ENCODE results near the gene TPRN.
A peak's percentile ranks its signal among the peaks of the same experiment; 100 is the strongest.

TPRN gene

DNA sequence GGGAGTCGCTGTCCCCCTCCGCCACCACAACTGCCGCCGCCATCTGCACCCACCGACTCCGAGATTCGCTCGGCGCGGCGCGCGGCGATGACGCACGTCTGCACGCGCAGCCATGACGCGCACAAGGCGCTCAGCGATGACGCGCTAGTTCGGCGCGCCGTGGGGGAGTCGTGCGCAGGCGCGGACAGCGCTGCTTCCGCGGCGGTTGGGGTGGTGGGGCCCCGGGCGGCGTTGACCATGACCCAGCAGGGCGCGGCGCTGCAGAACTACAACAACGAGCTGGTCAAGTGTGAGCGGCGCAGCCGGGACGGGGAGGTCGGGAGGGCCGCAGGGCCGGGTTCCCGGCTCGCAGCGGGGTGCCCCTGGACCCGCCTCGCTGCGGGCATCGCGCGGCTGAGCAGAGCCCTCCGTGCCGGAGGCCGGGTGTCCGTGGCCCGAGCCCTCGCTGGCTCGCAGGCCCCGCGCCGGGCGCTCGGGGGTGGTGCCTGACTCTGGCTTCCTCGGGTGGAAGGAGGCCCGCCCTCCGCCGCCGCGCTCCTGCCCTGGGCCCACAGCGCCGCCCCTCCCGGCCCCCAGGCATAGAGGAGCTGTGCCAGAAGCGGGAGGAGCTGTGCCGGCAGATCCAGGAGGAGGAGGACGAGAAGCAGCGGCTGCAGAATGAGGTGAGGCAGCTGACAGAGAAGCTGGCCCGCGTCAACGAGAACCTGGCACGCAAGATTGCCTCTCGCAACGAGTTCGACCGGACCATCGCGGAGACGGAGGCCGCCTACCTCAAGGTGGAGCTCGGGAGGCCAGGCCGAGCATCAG is 11.8 kb downstream of the TPRN start, which contains the start of the genes ANAPC2 and SSNA1:
Gene ANAPC2, minus strand, starts transcription at position 71 of the 807 bp plus-strand sequence. Its CDS starts 28 bp downstream, at position 43.
Gene SSNA1, plus strand, starts transcription at position 187 of the 807 bp plus-strand sequence. Its CDS starts 51 bp downstream, at position 238.
- DNase-seq (ENCODE audit: low read depth), result peak; percentile 92

DNA sequence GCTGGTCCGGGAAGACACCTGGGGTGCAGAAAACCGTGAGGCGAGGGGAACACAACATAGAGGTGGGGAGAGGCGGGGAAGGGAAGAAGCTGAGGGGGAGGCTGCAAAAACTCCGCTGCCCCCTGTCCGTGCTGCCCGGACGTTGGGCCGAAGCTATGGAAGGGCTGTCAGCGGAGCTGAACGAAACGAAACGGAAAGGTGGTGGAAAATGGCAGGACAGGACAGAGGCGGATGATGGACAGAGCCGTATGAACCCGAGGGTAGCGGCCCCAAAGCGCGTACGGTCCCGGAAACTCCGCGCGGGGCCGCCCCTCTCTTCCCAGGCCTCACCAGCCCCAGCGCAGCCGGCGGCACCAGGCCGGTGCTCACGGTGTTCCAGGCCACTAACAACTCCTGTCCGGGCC is 12.5 kb downstream of the TPRN start:
- DNase-seq (ENCODE audit: low read depth), result no peak

- DNase-seq (ENCODE audit: low read depth), result no peak
Measured at GRCh38 chr9:137187386-137187785, 13.2 kb downstream of the TPRN start.

- DNase-seq (ENCODE audit: low read depth), result no peak
Measured at GRCh38 chr9:137186385-137186784, 14.2 kb downstream of the TPRN start.

DNA sequence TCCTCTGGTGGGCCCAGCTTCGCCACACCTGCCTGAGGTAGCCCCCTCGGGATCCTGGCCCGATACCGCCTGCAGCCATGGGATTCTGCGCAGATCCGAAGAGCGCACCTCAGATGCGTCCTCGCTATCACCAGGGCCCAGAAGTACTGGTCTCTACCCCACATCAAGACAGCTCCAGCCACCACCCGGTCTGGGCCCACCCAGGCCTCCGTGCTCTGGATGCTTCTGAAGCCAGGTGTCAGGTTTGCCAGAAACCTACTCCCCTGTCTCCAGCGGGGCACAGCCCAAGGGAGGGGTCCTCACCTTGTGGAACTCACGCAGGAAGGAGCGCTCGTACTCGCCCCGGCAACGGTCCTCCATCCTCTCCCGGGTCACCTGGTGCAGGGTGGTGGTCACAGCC is 14.6 kb downstream of the TPRN start:
- DNase-seq (ENCODE audit: low read depth), result no peak

DNA sequence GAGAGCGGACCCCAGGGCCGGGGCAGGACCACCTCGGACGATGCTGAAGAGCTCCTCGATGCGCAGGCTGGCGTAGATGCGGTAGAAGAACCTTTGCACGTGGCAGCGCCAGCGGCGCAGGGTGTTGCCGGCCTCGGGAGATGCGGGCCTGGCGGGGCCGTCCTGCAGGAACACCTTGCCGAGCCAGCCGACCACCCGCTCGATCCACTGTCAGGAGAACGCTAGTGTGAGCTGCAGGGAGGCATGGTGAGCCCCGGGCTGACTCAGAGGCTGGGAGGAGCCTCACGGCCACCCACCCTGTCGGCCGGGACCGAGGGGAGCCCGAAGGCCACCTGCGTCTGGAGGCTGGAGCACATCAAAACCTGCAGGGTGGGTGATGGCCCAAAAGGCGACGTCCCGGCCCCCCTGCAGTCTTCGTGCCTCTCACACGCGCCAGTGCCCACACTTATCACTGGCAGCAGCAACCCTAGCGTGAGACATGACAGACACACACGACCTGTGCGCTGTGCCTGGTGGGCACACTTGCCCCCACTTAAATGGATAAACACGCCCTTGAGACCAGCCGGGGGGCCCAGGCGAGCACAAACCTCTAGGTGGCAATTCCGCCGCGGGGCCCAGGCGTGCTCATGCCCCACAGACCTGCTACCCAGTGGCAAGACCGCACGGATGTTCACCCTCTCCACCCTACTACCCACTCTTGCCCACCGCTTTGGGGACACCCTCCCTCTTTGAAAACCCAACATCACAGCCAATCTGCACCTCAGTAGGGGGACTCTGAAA is 15.5 kb downstream of the TPRN start:
- no peak for DNase-seq (ENCODE audit: low read depth)

GRCh38 chr9:137183980-137184595 is 16.5 kb downstream of the TPRN start:
- DNase-seq (ENCODE audit: low read depth), result no peak

DNA sequence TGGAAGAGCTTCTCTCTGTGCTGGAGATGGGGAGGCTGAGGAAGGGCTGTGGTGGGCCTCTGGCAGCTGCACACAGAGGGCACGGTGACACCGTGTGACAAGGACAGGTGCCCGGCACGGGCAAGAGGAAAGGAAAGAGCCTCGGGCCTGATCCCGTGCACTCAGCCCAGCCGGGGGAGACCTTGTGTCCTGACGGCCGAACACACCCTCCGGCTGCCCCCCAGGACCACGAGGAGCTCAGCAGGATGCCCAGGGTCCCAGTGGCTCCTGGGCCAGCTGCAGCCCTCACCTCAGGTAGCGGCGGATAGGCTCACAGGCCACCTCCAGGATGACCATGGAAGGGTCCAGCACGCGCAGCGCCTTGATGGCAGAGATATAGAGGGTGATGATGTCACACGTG is 17.7 kb downstream of the TPRN start:
- no peak for DNase-seq (ENCODE audit: low read depth)

DNA sequence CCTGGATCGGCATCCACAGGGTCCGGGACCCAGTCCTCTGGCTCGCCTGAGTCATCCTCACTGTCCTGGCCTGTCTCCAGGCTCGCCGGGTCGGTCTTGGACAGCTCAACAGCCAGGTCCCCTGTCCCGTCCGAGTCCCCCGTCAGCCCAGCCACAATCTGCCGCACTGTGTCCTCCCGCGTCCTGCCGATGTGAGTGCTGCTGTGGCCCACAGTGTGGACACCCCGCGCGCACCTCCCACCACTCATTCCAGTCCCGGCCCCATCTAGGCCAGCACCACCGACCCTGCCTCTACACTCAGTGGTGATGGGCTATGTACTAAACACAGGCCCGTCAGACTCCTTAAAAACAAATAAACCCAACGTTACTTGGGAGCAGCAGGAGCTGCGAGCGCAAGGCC is 18.9 kb downstream of the TPRN start:
- no peak for DNase-seq (ENCODE audit: low read depth)

GRCh38 chr9:137180491-137180890 is 20.1 kb downstream of the TPRN start:
- no peak for DNase-seq (ENCODE audit: low read depth)

- DNase-seq (ENCODE audit: low read depth), result no peak
Measured at GRCh38 chr9:137179761-137180160, 20.8 kb downstream of the TPRN start.

DNA sequence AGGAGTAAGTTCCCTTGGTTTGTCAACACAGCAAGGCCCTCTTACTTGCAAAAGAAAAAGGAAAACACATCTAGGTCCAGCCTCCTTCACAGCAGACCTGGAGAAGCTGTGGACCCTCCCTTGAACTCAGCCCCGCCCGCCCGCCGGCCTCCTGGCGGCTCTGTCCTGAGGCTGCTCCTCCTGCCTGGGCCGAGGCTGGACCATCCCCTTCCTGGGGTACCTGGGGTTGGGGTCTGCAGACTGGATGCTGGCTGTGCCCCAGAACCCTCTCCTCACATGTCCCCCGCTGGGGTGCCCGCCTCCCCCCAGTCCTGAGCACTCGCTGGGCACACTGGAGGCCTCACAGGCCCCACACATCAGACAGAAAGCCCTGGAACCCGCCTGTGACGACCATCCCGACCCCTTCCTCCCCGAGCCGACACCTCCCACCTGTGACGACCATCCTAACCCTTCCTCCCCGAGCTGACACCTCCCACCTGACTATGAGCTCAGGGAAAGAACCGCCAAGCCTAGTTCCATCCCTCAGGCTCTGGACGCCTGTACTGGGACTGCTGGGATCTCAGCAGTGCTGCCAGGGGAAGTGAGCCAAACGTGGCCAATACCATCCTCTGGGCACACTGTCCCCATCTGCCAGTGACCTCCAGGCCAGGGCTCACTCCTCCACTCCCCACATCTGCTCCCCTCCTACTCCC is 21.5 kb downstream of the TPRN start:
- DNase-seq (ENCODE audit: low read depth), result no peak

GRCh38 chr9:137178201-137178938 is 22.2 kb downstream of the TPRN start:
- DNase-seq (ENCODE audit: low read depth), result no peak

DNA sequence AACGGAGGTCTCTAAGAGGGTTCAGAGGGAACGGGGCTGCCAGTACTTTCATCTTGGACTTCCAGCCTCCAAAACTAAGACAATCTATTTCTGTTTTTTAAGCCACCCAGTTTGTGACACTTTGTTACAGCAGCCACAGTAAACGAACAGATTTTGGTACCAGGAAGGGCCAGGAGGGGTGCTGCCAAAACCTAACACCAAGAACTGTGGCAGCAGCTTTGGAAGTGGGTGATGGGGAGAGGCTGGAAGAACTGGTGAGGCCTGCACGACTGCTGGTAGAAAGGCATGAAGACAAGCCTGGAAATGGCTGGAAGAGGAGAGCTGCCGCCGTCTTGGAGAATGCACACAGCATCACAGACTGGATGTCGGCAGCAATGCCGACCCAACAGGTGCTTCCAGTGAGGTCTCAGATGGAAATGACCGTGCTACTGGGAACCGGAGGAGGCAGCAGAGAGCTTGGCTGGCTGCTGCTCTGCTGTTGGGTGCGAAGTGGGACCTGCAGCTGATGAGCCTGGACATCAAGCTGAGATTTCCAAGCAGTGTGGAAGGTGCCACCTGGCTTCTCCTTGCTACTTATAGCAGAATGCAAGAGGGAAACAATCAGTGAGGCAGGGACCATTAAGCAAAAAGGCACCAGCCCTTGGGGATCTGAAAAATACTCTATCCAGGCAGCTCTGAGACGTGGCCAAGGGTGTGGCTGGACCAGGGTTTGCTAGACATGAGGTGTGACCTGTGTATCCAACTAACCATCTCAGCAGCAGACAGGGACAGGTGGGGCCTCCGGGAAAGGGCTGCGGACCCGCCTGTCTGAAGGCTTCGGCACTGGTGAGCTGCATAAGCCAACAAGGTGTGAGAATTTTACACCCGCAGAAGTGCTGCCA is 24.0 kb downstream of the TPRN start:
- no peak for DNase-seq (ENCODE audit: low read depth)

DNA sequence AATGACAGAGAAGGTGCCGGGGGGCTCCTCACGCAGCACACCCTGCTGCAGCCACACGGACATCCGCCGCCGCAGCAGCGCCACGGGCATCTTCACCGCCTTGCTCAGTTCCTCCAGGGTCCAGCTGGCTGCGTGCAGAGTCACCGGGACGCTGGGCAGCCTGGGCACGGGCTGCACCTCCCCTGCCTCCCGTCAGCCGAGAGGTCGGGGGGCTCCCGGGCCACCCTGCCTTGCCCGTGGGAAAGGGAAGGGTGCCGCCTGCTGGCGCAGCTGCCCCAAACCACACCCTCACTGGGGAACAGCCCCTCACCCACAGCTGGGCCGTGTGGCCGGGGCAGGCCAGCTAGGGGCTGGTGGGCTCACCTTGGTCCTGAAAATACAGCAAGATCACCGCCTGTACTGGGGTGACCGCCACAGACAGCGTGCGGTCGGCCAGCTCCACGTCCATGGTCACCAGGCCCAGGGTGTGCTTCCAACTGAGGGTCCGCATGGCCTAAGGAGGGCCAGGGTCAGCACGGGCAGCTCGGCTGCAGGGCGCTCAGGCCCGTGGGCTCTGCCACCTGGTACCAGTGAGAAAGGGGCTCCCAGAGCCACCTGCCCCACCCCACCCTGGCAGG is 25.1 kb downstream of the TPRN start:
- no peak for DNase-seq (ENCODE audit: low read depth)

DNA sequence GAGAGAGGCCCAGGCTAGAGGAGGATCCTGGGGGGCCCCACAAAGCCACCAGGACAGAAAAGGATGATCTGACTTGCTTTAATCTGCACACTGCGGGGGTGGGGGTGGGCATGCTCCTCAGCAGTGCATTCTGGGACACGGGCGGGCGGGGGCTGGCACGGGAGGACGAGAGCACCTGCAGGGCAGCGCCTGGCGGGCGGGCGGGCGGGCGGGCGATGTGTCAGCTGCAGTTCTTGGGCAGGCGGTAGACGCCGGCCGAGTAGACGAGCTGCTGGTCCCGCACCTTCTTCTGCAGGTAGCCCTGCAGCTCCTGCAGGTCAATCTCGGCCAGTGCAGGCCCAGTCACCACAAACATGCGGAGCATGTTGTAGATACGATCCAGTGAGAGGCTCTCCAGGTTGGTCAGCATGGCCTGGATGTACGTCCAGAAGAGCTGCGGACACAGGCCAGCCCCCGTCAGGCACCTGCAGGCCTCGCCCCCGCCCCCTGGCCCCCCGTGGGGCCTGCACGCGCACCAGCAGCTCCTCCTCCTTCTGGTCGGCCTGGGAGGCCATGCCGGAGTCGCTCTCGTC is 25.7 kb downstream of the TPRN start:
- no peak for DNase-seq (ENCODE audit: low read depth)

- DNase-seq (ENCODE audit: low read depth), result no peak
Measured at GRCh38 chr9:137173796-137174664, 26.5 kb downstream of the TPRN start.
